ENCODE data around the gene SMPD2. TPM values are rescaled to one million over a fixed set of nuclear protein-coding genes. Genes with fewer than 3 reads are reported as not detected.

The SMPD2 gene
- total RNA-seq, 1 experiment from 2014 or later, result 14.7 TPM

DNA sequence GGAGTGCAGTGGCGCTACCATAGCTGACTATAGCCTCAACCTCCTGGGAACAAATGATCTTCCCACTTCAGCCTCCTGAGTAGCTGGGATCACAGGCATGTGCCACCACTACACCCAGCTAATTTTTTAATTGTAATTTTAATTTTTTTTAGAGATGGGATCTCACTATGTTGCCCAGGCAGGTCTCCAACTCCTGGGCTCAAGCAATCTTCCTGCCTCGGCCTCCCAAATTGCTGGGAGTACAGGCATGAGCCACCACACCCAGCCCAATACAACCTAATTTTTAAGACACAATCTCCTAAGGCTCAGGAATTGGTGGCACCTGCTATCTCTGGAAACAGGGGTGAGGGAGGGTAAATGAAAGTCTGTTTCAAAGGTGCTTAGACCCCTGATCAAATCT, 36.7 kb downstream of the SMPD2 start:
- BruUV-seq (replicated peaks), result no TSS peak
- ChIA-PET POLR2A (no interaction called here), RAD21 (ENCODE audit: low non-redundant PET in 1 of 2, low total read pairs in 2 of 2, uncharacterized antibody in 2 of 2, unreplicated experiment in 2 of 2) (no interaction called here), CTCF (no interaction called here)
- no peaks in the 10 kb centered on the region for H3K27me3 ChIP-seq (ENCODE audit: insufficient read depth, low read length)
- H3K36me3 ChIP-seq (ENCODE audit: control insufficient read depth in 1 of 2, insufficient read depth in 2 of 2, low read length in 2 of 2), result peaks cover 42 to 51% of the 10 kb centered on the region in 2 experiments
- H3K9ac ChIP-seq (ENCODE audit: low read length), result no peak overlapping the region
- H3K27ac ChIP-seq (ENCODE audit: low read depth, low read length), result no peak overlapping the region
- intact Hi-C loops (cut with micrococcal nuclease), result no loop called here
- no peak overlapping the region for H2AFZ ChIP-seq (ENCODE audit: low read depth, low read length, poor library complexity, severe bottlenecking)
- H4K20me1 ChIP-seq (ENCODE audit: insufficient read depth), result no peaks in the 10 kb centered on the region
- no peak overlapping the region for H3K4me3 ChIP-seq (replicated peaks in 1 of 2; ENCODE audit: low read depth in 1 of 2, low read length in 2 of 2)
- no peak for TF ChIP-seq ZFX (IDR thresholded peaks at IDR 0.05)
- TF ChIP-seq, protein P1, sequence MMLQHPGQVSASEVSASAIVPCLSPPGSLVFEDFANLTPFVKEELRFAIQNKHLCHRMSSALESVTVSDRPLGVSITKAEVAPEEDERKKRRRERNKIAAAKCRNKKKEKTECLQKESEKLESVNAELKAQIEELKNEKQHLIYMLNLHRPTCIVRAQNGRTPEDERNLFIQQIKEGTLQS (IDR thresholded peaks at IDR 0.05), result no peak
- no peak for TF ChIP-seq ZNF274 (IDR thresholded peaks at IDR 0.05; ENCODE audit: low read depth, low read length)
- no peak for TF ChIP-seq POLR2A (IDR thresholded peaks at IDR 0.05; ENCODE audit: borderline replicate concordance, extremely low read depth, insufficient read depth, insufficient read length)
- TF ChIP-seq SRF (IDR thresholded peaks at IDR 0.05; ENCODE audit: low read depth), result no peak
- no peak for TF ChIP-seq EZH2 (IDR thresholded peaks at IDR 0.05)
- TF ChIP-seq, protein P2, sequence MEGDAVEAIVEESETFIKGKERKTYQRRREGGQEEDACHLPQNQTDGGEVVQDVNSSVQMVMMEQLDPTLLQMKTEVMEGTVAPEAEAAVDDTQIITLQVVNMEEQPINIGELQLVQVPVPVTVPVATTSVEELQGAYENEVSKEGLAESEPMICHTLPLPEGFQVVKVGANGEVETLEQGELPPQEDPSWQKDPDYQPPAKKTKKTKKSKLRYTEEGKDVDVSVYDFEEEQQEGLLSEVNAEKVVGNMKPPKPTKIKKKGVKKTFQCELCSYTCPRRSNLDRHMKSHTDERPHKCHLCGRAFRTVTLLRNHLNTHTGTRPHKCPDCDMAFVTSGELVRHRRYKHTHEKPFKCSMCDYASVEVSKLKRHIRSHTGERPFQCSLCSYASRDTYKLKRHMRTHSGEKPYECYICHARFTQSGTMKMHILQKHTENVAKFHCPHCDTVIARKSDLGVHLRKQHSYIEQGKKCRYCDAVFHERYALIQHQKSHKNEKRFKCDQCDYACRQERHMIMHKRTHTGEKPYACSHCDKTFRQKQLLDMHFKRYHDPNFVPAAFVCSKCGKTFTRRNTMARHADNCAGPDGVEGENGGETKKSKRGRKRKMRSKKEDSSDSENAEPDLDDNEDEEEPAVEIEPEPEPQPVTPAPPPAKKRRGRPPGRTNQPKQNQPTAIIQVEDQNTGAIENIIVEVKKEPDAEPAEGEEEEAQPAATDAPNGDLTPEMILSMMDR (IDR thresholded peaks at IDR 0.05 in 2 of 3, conservative IDR thresholded peaks at IDR 0.05 in 1 of 3; ENCODE audit: borderline replicate concordance in 1 of 3, insufficient read depth in 1 of 3, low read depth in 2 of 3, low read length in 2 of 3), result no peak
- TF ChIP-seq SIN3A (IDR thresholded peaks at IDR 0.05; ENCODE audit: low read depth), result no peak
- TF ChIP-seq FOSL1 (IDR thresholded peaks at IDR 0.05; ENCODE audit: low read depth), result no peak
- no peak for TF ChIP-seq YY1 (IDR thresholded peaks at IDR 0.05; ENCODE audit: extremely low read depth, insufficient replicate concordance, low read depth, low read length)
- TF ChIP-seq JUND (IDR thresholded peaks at IDR 0.05), result no peak
- TF ChIP-seq CEBPB (IDR thresholded peaks at IDR 0.05; ENCODE audit: low read depth), result no peak
- TF ChIP-seq POLR2AphosphoS5 (IDR thresholded peaks at IDR 0.05; ENCODE audit: low read depth, low read length), result no peak
- TF ChIP-seq CBX3 (IDR thresholded peaks at IDR 0.05; ENCODE audit: low read depth), result no peak
- no peak for TF ChIP-seq SP1 (IDR thresholded peaks at IDR 0.05; ENCODE audit: low read depth)
- TF ChIP-seq EZH2phosphoT487 (IDR thresholded peaks at IDR 0.05; ENCODE audit: borderline replicate concordance), result no peak
- DNase-seq (ENCODE audit: low read depth, low spot score) (no peak), ATAC-seq (no peak)
- H3K4me1 ChIP-seq (ENCODE audit: control insufficient read depth in 1 of 2, insufficient read depth in 2 of 2, low read length in 2 of 2), result peaks cover 4% of the 10 kb centered on the region in 2 experiments; a peak in 2 of 4 replicates
- H3K9me3 ChIP-seq (ENCODE audit: control insufficient read depth in 1 of 2, insufficient read depth in 1 of 2, low read depth in 1 of 2, low read length in 2 of 2), result no peaks in the 10 kb centered on the region
- H3K9me2 ChIP-seq (ENCODE audit: insufficient read depth), result no peaks in the 10 kb centered on the region
- H3K79me2 ChIP-seq (ENCODE audit: insufficient read depth, low read length), result peaks cover 92% of the 10 kb centered on the region
- no peak overlapping the region for H3K4me2 ChIP-seq (ENCODE audit: low read length)

All from HCT116 (cell line).